HG02763 (cell line): ENCODE results near the gene MAP4K4.

Experiments
- ATAC-seq: cut with Tn5 transposase; IDR thresholded peaks from one replicate; pipeline ENCODE4 v1.9.1; 2021; ENCODE audit warnings: mild to moderate bottlenecking, moderate library complexity; ENCODE audit not compliant: unreplicated experiment

MAP4K4 gene

GRCh38 chr2:101860782-101861181 lies 163.3 kb downstream of the MAP4K4 start:
- no peak for ATAC-seq

GRCh38 chr2:101861382-101861781 lies 163.9 kb downstream of the MAP4K4 start:
- no peak for ATAC-seq

GRCh38 chr2:101863534-101863933 lies 166.0 kb downstream of the MAP4K4 start:
- ATAC-seq = no peak

- ATAC-seq = no peak
These were observed 166.9 kb downstream of the MAP4K4 start for GRCh38 chr2:101864426-101864825.

GRCh38 chr2:101868525-101868924 lies 171.0 kb downstream of the MAP4K4 start:
- no peak for ATAC-seq

- no peak for ATAC-seq
These were observed 172.0 kb downstream of the MAP4K4 start for GRCh38 chr2:101869527-101869926.

GRCh38 chr2:101870444-101870843 lies 172.9 kb downstream of the MAP4K4 start:
- no peak for ATAC-seq

- no peak for ATAC-seq
These were observed 174.0 kb downstream of the MAP4K4 start for GRCh38 chr2:101871480-101871879.

GRCh38 chr2:101872480-101872879 lies 175.0 kb downstream of the MAP4K4 start:
- no peak for ATAC-seq

GRCh38 chr2:101873543-101873942 lies 176.0 kb downstream of the MAP4K4 start:
- no peak for ATAC-seq

- no peak for ATAC-seq
These were observed 176.6 kb downstream of the MAP4K4 start for GRCh38 chr2:101874069-101874468.

- no peak for ATAC-seq
These were observed 182.0 kb downstream of the MAP4K4 start for GRCh38 chr2:101879466-101879865.

GRCh38 chr2:101881131-101881530 lies 183.6 kb downstream of the MAP4K4 start:
- no peak for ATAC-seq

- ATAC-seq = no peak
These were observed 185.3 kb downstream of the MAP4K4 start for GRCh38 chr2:101882769-101883307.

GRCh38 chr2:101883860-101884259 lies 186.4 kb downstream of the MAP4K4 start:
- no peak for ATAC-seq

- no peak for ATAC-seq
These were observed 186.9 kb downstream of the MAP4K4 start for GRCh38 chr2:101884423-101884822.

GRCh38 chr2:101887328-101887727 lies 189.8 kb downstream of the MAP4K4 start:
- ATAC-seq = no peak

GRCh38 chr2:101889460-101890098 lies 192.1 kb downstream of the MAP4K4 start:
- no peak for ATAC-seq

GRCh38 chr2:101892377-101892776 lies 194.9 kb downstream of the MAP4K4 start:
- no peak for ATAC-seq

- no peak for ATAC-seq
These were observed 196.3 kb downstream of the MAP4K4 start for GRCh38 chr2:101893681-101894381.

- ATAC-seq = no peak
These were observed 197.5 kb downstream of the MAP4K4 start for GRCh38 chr2:101895039-101895438.

- no peak for ATAC-seq
These were observed 198.4 kb downstream of the MAP4K4 start for GRCh38 chr2:101895819-101896322.
